Ishikawa (cell line): ENCODE data around the gene C3.
A peak's percentile ranks its signal among the peaks of the same experiment; 100 is the strongest.

Experiments
- CEBPB ChIP-seq: IDR thresholded peaks from 2 replicates; pipeline ENCODE4 v1.6.1; 2012
- CREB1 ChIP-seq: IDR thresholded peaks from 2 replicates; pipeline ENCODE4 v1.6.1; 2012; ENCODE audit warnings: low read depth
- EGR1 ChIP-seq: IDR thresholded peaks from 2 replicates; pipeline ENCODE4 v1.6.1; 2012
- EP300 ChIP-seq: IDR thresholded peaks from 2 replicates; pipeline ENCODE4 v1.6.1; 2012; ENCODE audit warnings: borderline replicate concordance
- FOXM1 ChIP-seq: IDR thresholded peaks from 2 replicates; pipeline ENCODE4 v1.6.1; 2012; ENCODE audit warnings: low read depth, borderline replicate concordance
- MAX ChIP-seq: IDR thresholded peaks from 2 replicates; pipeline ENCODE4 v1.6.1; 2012
- NFIC ChIP-seq: IDR thresholded peaks from 2 replicates; pipeline ENCODE4 v1.6.1; 2012
- RAD21 ChIP-seq: IDR thresholded peaks from 2 replicates; pipeline ENCODE4 v1.6.1; 2012; ENCODE audit warnings: low read depth
- REST ChIP-seq: IDR thresholded peaks from 2 replicates; pipeline ENCODE4 v1.6.1; 2012; ENCODE audit warnings: low read depth, mild to moderate bottlenecking
- TAF1 ChIP-seq: IDR thresholded peaks from 2 replicates; pipeline ENCODE4 v1.6.1; 2012; ENCODE audit warnings: low read depth, mild to moderate bottlenecking
- TCF12 ChIP-seq: IDR thresholded peaks from 2 replicates; pipeline ENCODE4 v1.6.1; 2012; ENCODE audit warnings: low read depth
- TEAD4 ChIP-seq: IDR thresholded peaks from 2 replicates; pipeline ENCODE4 v1.6.1; 2012
- USF1 ChIP-seq: IDR thresholded peaks from 2 replicates; pipeline ENCODE4 v1.6.1; 2012
- YY1 ChIP-seq: IDR thresholded peaks from 2 replicates; pipeline ENCODE4 v1.6.1; 2012; ENCODE audit warnings: low read depth
- ZBTB7A ChIP-seq: IDR thresholded peaks from 2 replicates; pipeline ENCODE4 v1.6.1; 2012; ENCODE audit warnings: low read depth

The C3 gene

GRCh38 chr19:6737284-6737872, 16.9 kb upstream of the C3 start, which contains the start of gene GPR108:
Gene GPR108 (minus strand): TSS chr19:6737580. CDS start chr19:6737576, 4 bp downstream.
- no peak for TF ChIP-seq TCF12
- TF ChIP-seq CREB1, result peak; percentile 93
- TF ChIP-seq TAF1, result peak; percentile 6
- peak; percentile 52; the same call in 1 of the 2 replicates for TF ChIP-seq EP300
- TF ChIP-seq ZBTB7A, result peak; percentile 96; the same call in 1 of the 2 replicates

- TF ChIP-seq REST (no peak), TEAD4 (no peak), USF1 (no peak), EGR1 (0 out of 2 replicates have a peak, but pooled peaks have one; percentile 6), RAD21 (no peak), YY1 (no peak), CREB1 (no peak), EP300 (no peak), CEBPB (no peak), TAF1 (peak; percentile 40; the same call in 1 of the 2 replicates), TCF12 (0 out of 2 replicates have a peak, but pooled peaks have one; percentile 20), MAX (no peak)
These were observed 16.4 kb upstream of the C3 start for GRCh38 chr19:6736917-6737283.

- TF ChIP-seq TAF1, result 0 out of 2 replicates have a peak, but pooled peaks have one; percentile 1
- no peak for TF ChIP-seq FOXM1
These were observed 15.9 kb upstream of the C3 start for GRCh38 chr19:6736169-6736916.

- no peak for TF ChIP-seq YY1
- no peak for TF ChIP-seq RAD21
These were observed 14.9 kb upstream of the C3 start for GRCh38 chr19:6735181-6735911.

- TF ChIP-seq EP300 (no peak), FOXM1 (no peak), CEBPB (no peak), TEAD4 (no peak), RAD21 (no peak), EGR1 (no peak), CREB1 (no peak), REST (no peak), TCF12 (no peak), MAX (no peak), USF1 (no peak), YY1 (no peak), ZBTB7A (no peak), TAF1 (no peak), NFIC (no peak)
These were observed 13.7 kb upstream of the C3 start for GRCh38 chr19:6734096-6734696.
